Heart left ventricle (tissue), 16 donors: Measurements from ENCODE around the gene ZNF534. TPM values are rescaled to one million over a fixed set of nuclear protein-coding genes. Genes with fewer than 3 reads are reported as not detected.

ENCODE experiments used
- ATAC-seq, 4 donors: fragments of 200-7000 bp; cut with Tn5 transposase; one replicate each; pipeline ENCODE4 v1.9.1; 2020 to 2022; ENCODE audit warnings: moderate library complexity in 4 of 4, mild to moderate bottlenecking in 3 of 4, moderate number of reproducible peaks in 1 of 4
- DNase-seq, 5 donors: peaks; one replicate each; pipeline ENCODE4 v3.0.0-alpha.2; 2020
- H3K27ac ChIP-seq, 12 donors: fragments of 200-600 bp; sonication (generic) in 4 of 12; one replicate each; pipeline versions ENCODE4 v1.5.0 to v1.8.0; 2016 to 2022; ENCODE audit warnings: mild to moderate bottlenecking in 2 of 12
- H3K27me3 ChIP-seq, 9 donors: fragments of 200-600 bp; sonication (generic) in 2 of 9; one replicate each; pipeline versions ENCODE4 v1.5.1 to v1.8.0; 2016 to 2022; ENCODE audit warnings: mild to moderate bottlenecking in 3 of 9
- H3K36me3 ChIP-seq, 9 donors: fragments of 200-600 bp; sonication (generic) in 2 of 9; one replicate each; pipeline versions ENCODE4 v1.5.0 to v1.8.0; 2018 to 2022; ENCODE audit warnings: mild to moderate bottlenecking in 2 of 9
- H3K4me1 ChIP-seq, 12 donors: fragments of 200-600 bp; sonication (generic) in 4 of 12; one replicate each; pipeline versions ENCODE4 v1.5.0 to v1.8.0; 2016 to 2022; ENCODE audit warnings: mild to moderate bottlenecking in 3 of 12
- H3K4me3 ChIP-seq, 12 donors: fragments of 200-600 bp; sonication (generic) in 4 of 12; one replicate each; pipeline versions ENCODE4 v1.5.0 to v1.8.0; 2017 to 2022; ENCODE audit warnings: mild to moderate bottlenecking in 9 of 12, moderate library complexity in 4 of 12
- H3K9me3 ChIP-seq, 12 donors: fragments of 200-600 bp; sonication (generic) in 4 of 12; one replicate each; pipeline versions ENCODE4 v1.5.0 to v1.8.0; 2016 to 2022; ENCODE audit warnings: mild to moderate bottlenecking in 1 of 12
- CTCF ChIP-seq, 12 donors: fragments of 200-600 bp; sonication (generic) in 4 of 12; IDR thresholded peaks; one replicate each; pipeline versions ENCODE4 v1.5.0 to v1.8.0; 2018 to 2022; ENCODE audit warnings: antibody characterized with exemption in 12 of 12, mild to moderate bottlenecking in 5 of 12
- POLR2A ChIP-seq, 2 donors: fragments of 450-650 bp; IDR thresholded peaks; one replicate each; pipeline ENCODE4 v1.6.1; 2017; ENCODE audit warnings: antibody characterized with exemption in 2 of 2, mild to moderate bottlenecking in 2 of 2, moderate library complexity in 2 of 2
- WGBS, 4 donors: extraction: QIAGEN DNeasy Blood & Tissue Kit in 2 of 4; methylation state at CpG; one replicate each; pipeline versions ENCODE4 v1.1.5 to v1.1.7; 2013 to 2018; 5-methylcytosine and 5-hydroxymethylcytosine counted together
- intact Hi-C, 10 donors: fragments of 100-400 bp; cut with DNase I; formaldehyde crosslinking; loops; one replicate each; pipeline versions ENCODE4 v1.11.1 to v1.14.2; 2022
- polyA plus RNA-seq, 2 donors: library from polyadenylated mRNA; stranded (reverse); fragments of 200-250 nt; gene quantifications; one replicate each; pipeline ENCODE4 v1.2.3, GENCODE V29; 2013
- total RNA-seq, 9 donors: library from RNA; depleted of rRNA in 2 of 9; stranded (reverse); fragments of >200 nt in 2 of 9; fragmentation: NEBNext Ultra II Directional in 3 of 9; extraction: Animal tissue kit (Norgen Biotek cat#: 25700) in 3 of 9; gene quantifications; one replicate each; pipeline versions ENCODE4 v1.1.0 to v1.2.4, GENCODE V29; 2016 to 2023
- donor health status: ischemic (EF 13 %, LVEDD 7.1; RV severe dilation, severe dysfunction).
- donor health status: healthy with polysubstance abuse.
- donor health status: DM: no; HTN: yes; CAD: no.
- donor health status: DM: no; HTN: no; CAD: no.
- donor health status: ischemic (EF 25% LVEDD 6.9; RV normal size, moderate dysfunction).
- donor health status: ischemic (EF 25% LVEDD 5.7; RV mildly dilated, moderate dysfunction).
- donor health status: healthy.
- donor health status: DM: yes; HTN: yes; CAD: no.
- donor health status: ischemic (EF 35%, LVEDD 5.7; RV mildly dilated, moderate dysfunction).
- donor health status: nonischemic (EF 11% LVEDD 7.7; RV severe dilation, severe dysfunction).
- donor health status: DM: yes; HTN: yes; CAD: no.
- donor health status: PGD.
- donor health status: ischemic (EF 29% LVEDD 5.4; RV normal size, mild dysfunction).
- donor health status: nonischemic (EF 23%, LVEDD 6.1; RV moderate dilation, normal function).

ZNF534 gene
- total and polyA plus RNA-seq, 11 donors, result 0.11 to 0.63 (median 0.41) TPM; not detected in 1

GRCh38 chr19:52398081-52398441 is 30.9 kb upstream of the ZNF534 start:
- TF ChIP-seq POLR2A (IDR thresholded peaks at IDR 0.05) (no peak), CTCF (IDR thresholded peaks at IDR 0.05) (no peak)
- no peaks in the 10 kb centered on the region for H3K27me3 ChIP-seq
- no peak for DNase-seq
- peaks cover 0 to 21% (median 13%) of the 10 kb centered on the region in 12 donors for H3K4me1 ChIP-seq
- H3K27ac ChIP-seq, result peak overlapping the region; percentile 30 to 84 (median 72)
- ATAC-seq, result peak in 3 of 4 donors; percentile 20 to 42 (median 41)
- H3K36me3 ChIP-seq, result peaks cover 5 to 77% (median 53%) of the 10 kb centered on the region in 9 donors
- peaks cover 0 to 46% (median 6%) of the 10 kb centered on the region in 12 donors for H3K9me3 ChIP-seq
- H3K4me3 ChIP-seq, result peak overlapping the region; percentile 53 to 96 (median 78)
- 1 to 3% (median 2%) methylated on average over 14 of the region's 14 CpGs for WGBS, 4 donors
- intact Hi-C loops, result loop anchor here in 1 of 10 donors (5.0 kb wide), 1 partner anchor 54 kb away; the partner anchor contains the start of gene ZNF578

- H3K27me3 ChIP-seq, result no peaks in the 10 kb centered on the region
- no peak overlapping the region for H3K4me3 ChIP-seq
- H3K27ac ChIP-seq, result no peak overlapping the region
- WGBS, 4 donors, result 89 to 99% (median 97%) methylated on average over 6 of the region's 6 CpGs
- no peak for ATAC-seq
- peaks cover 9 to 99% (median 77%) of the 10 kb centered on the region in 9 donors for H3K36me3 ChIP-seq
- TF ChIP-seq CTCF (IDR thresholded peaks at IDR 0.05), result no peak
- TF ChIP-seq POLR2A (IDR thresholded peaks at IDR 0.05), result no peak
- no peaks in the 10 kb centered on the region for H3K4me1 ChIP-seq
- intact Hi-C loops, result no loop called here
- no peak for DNase-seq
- peaks cover 0 to 97% (median 70%) of the 10 kb centered on the region in 12 donors for H3K9me3 ChIP-seq
These were observed 18.7 kb upstream of the ZNF534 start for GRCh38 chr19:52410276-52410675.

- no peak overlapping the region for H3K4me3 ChIP-seq
- ATAC-seq (no peak), DNase-seq (no peak)
- WGBS, 4 donors, result 96 to 97% (median 97%) methylated on average over 5 of the region's 5 CpGs
- no peaks in the 10 kb centered on the region for H3K4me1 ChIP-seq
- H3K27me3 ChIP-seq, result no peaks in the 10 kb centered on the region
- intact Hi-C loops, result no loop called here
- H3K27ac ChIP-seq, result no peak overlapping the region
- H3K36me3 ChIP-seq, result peaks cover 0 to 52% (median 23%) of the 10 kb centered on the region in 9 donors
- TF ChIP-seq POLR2A (IDR thresholded peaks at IDR 0.05) (no peak), CTCF (IDR thresholded peaks at IDR 0.05) (no peak)
- H3K9me3 ChIP-seq, result peaks cover 2 to 100% (median 83%) of the 10 kb centered on the region in 12 donors
These were observed 13.2 kb upstream of the ZNF534 start for GRCh38 chr19:52415711-52416110.

GRCh38 chr19:52442179-52442578 is 13.2 kb downstream of the ZNF534 start:
- ATAC-seq (no peak), DNase-seq (no peak)
- no peak overlapping the region for H3K4me3 ChIP-seq
- H3K36me3 ChIP-seq, result peaks cover 0 to 5% (median 0%) of the 10 kb centered on the region in 9 donors
- peaks cover 0 to 78% (median 29%) of the 10 kb centered on the region in 12 donors for H3K9me3 ChIP-seq
- intact Hi-C loops, result no loop called here
- WGBS, 4 donors, result 72 to 78% (median 76%) methylated on average over 3 of the region's 3 CpGs
- H3K27ac ChIP-seq, result no peak overlapping the region
- H3K4me1 ChIP-seq, result no peaks in the 10 kb centered on the region
- H3K27me3 ChIP-seq, result no peaks in the 10 kb centered on the region
- TF ChIP-seq CTCF (IDR thresholded peaks at IDR 0.05), result no peak
- no peak for TF ChIP-seq POLR2A (IDR thresholded peaks at IDR 0.05)
